Loucy (cell line): ENCODE data around the gene GPR137B.

ENCODE experiments used
- H2AFZ ChIP-seq: fragments of 200-600 bp; sonication (generic); 2 replicates; pipeline ENCODE4 v1.6.0; 2016; ENCODE audit warnings: antibody characterized with exemption, mild to moderate bottlenecking, low read length, moderate library complexity
- H3F3A ChIP-seq: fragments of 200-600 bp; 2 replicates; pipeline ENCODE4 v1.6.0; 2016; ENCODE audit warnings: antibody characterized with exemption, low read depth, mild to moderate bottlenecking
- H3K27me3 ChIP-seq: fragments of 200-600 bp; sonication (generic); 2 replicates; pipeline ENCODE4 v1.6.1; 2014; ENCODE audit warnings: low read length, mild to moderate bottlenecking; ENCODE audit not compliant: insufficient read depth, poor library complexity, severe bottlenecking
- H3K36me3 ChIP-seq: fragments of 200-600 bp; sonication (generic); 2 replicates; pipeline ENCODE4 v1.6.1; 2016; ENCODE audit warnings: low read length; ENCODE audit not compliant: insufficient read depth
- H3K4me1 ChIP-seq: fragments of 200-600 bp; sonication (generic); 2 replicates; pipeline ENCODE4 v1.5.1; 2014; ENCODE audit warnings: low read length, mild to moderate bottlenecking; ENCODE audit not compliant: insufficient read depth, poor library complexity, severe bottlenecking
- H3K4me2 ChIP-seq: fragments of 200-600 bp; sonication (generic); 2 replicates; pipeline ENCODE4 v1.6.0; 2014; ENCODE audit warnings: antibody characterized with exemption, low read length, low read depth, mild to moderate bottlenecking; ENCODE audit not compliant: poor library complexity, severe bottlenecking
- H3K4me3 ChIP-seq: fragments of 200-600 bp; sonication (generic); 2 replicates; pipeline ENCODE4 v1.5.1; 2014; ENCODE audit warnings: low read length, mild to moderate bottlenecking, mixed read lengths; ENCODE audit not compliant: poor library complexity, severe bottlenecking
- H3K79me2 ChIP-seq: fragments of 200-600 bp; sonication (generic); 2 replicates; pipeline ENCODE4 v1.6.1; 2014; ENCODE audit warnings: low read length; ENCODE audit not compliant: insufficient read depth
- H3K9ac ChIP-seq: fragments of 200-600 bp; sonication (generic); 2 replicates; pipeline ENCODE4 v1.6.0; 2014; ENCODE audit warnings: mild to moderate bottlenecking, low read depth, low read length, moderate library complexity; ENCODE audit not compliant: poor library complexity, severe bottlenecking
- H3K9me2 ChIP-seq: fragments of 200-600 bp; sonication (generic); replicated peaks from 2 replicates; pipeline ENCODE4 v1.6.1; 2016; ENCODE audit warnings: low read depth, low read length, mixed read lengths
- H3K9me3 ChIP-seq: fragments of 200-600 bp; sonication (generic); 2 replicates; pipeline ENCODE4 v1.6.1; 2014; ENCODE audit warnings: mild to moderate bottlenecking, antibody characterized with exemption, low read length, low read depth; ENCODE audit not compliant: insufficient read depth
- H4K20me1 ChIP-seq: fragments of 200-600 bp; sonication (generic); 2 replicates; pipeline ENCODE4 v1.6.0; 2014; ENCODE audit warnings: antibody characterized with exemption, low read length, mild to moderate bottlenecking; ENCODE audit not compliant: insufficient read depth, poor library complexity, severe bottlenecking
- CTCF ChIP-seq: fragments of 200-600 bp; sonication (generic); conservative IDR thresholded peaks from 2 replicates; pipeline ENCODE4 v1.5.1; 2014; ENCODE audit warnings: mild to moderate bottlenecking, antibody characterized with exemption, low read length
- EZH2phosphoT487 ChIP-seq: fragments of 200-600 bp; IDR thresholded peaks from 2 replicates; pipeline ENCODE4 v1.6.1; 2018; ENCODE audit warnings: antibody characterized with exemption, mild to moderate bottlenecking, moderate library complexity, borderline replicate concordance

Gene GPR137B

GRCh38 chr1:236164273-236164672 is 21.9 kb downstream of the GPR137B start:
- Histone ChIP-seq H2AFZ (no peak overlapping the region), H3K9ac (no peak overlapping the region), H3K4me1 (no peaks in the 10 kb centered on the region), H3K4me3 (no peak overlapping the region), H3K36me3 (no peaks in the 10 kb centered on the region), H3F3A (no peaks in the 10 kb centered on the region), H4K20me1 (no peaks in the 10 kb centered on the region), H3K79me2 (no peaks in the 10 kb centered on the region), H3K9me2 (no peaks in the 10 kb centered on the region), H3K4me2 (no peak overlapping the region), H3K27me3 (no peaks in the 10 kb centered on the region), H3K9me3 (peaks cover 3% of the 10 kb centered on the region; the same call in 1 of the 2 replicates)
- TF ChIP-seq CTCF (no peak), EZH2phosphoT487 (no peak)

GRCh38 chr1:236165238-236165981 is 23.1 kb downstream of the GPR137B start:
- H3K36me3 ChIP-seq: no peaks in the 10 kb centered on the region
- no peaks in the 10 kb centered on the region for H3F3A ChIP-seq
- no peak overlapping the region for H3K4me2 ChIP-seq

GRCh38 chr1:236166041-236166440 is 23.7 kb downstream of the GPR137B start:
- Histone ChIP-seq H3F3A (no peaks in the 10 kb centered on the region), H2AFZ (no peak overlapping the region), H4K20me1 (no peaks in the 10 kb centered on the region), H3K36me3 (no peaks in the 10 kb centered on the region), H3K9me2 (no peaks in the 10 kb centered on the region), H3K79me2 (no peaks in the 10 kb centered on the region), H3K27me3 (no peaks in the 10 kb centered on the region), H3K9ac (no peak overlapping the region), H3K4me2 (no peak overlapping the region), H3K9me3 (peaks cover 3% of the 10 kb centered on the region; the same call in 1 of the 2 replicates), H3K4me3 (no peak overlapping the region), H3K4me1 (no peaks in the 10 kb centered on the region)
- TF ChIP-seq CTCF: no peak
- TF ChIP-seq EZH2phosphoT487: no peak

More at GRCh38 chr1:236165238-236165981, 23.1 kb downstream of the GPR137B start:
- Histone ChIP-seq H3K9ac (no peak overlapping the region), H4K20me1 (no peaks in the 10 kb centered on the region), H3K9me3 (peaks cover 3% of the 10 kb centered on the region; the same call in 1 of the 2 replicates), H3K27me3 (no peaks in the 10 kb centered on the region), H3K9me2 (no peaks in the 10 kb centered on the region), H3K4me1 (no peaks in the 10 kb centered on the region), H2AFZ (no peak overlapping the region), H3K4me3 (no peak overlapping the region), H3K79me2 (no peaks in the 10 kb centered on the region)
- TF ChIP-seq CTCF: no peak
- TF ChIP-seq EZH2phosphoT487: no peak
